Stimulated activated CD4-positive, alpha-beta T cell treated with anti-CD3 and anti-CD28 coated beads, Interleukin-1b, Interleukin-23, amount 100 ng/mL, for 48 hours (primary cell): ENCODE results near the gene FARP1.

Source experiments
- DNase-seq: peaks from one replicate; pipeline ENCODE4 v3.0.0-alpha.2; 2020

Gene FARP1

DNA sequence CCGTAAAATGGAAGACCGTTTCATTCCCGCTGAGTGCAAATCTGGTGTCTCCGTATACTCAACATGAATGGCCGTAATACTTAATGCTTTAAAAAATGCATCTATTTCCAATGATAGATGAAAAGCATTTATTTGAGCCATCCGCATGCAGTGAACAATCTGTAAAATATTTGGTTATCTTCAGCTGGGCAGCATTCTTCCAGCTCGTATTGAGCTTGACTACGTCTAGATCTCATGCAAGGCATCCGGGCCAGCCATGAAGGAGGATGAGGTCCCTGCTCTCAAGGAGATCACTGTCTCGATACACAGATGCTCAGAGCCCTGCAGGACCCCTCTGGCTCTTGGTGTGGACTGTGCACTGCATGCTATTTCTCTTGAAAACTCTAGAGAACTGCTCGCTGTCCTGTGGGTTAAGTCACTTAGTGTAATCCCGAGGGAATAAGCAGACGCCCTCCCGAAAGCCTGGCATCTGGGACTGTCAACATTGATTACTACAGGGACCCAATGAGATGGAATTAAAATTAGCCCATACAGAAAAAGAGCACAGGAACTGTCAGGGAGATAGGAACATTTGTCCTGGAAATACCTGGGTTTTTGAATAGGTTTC, 146.5 kb downstream of the FARP1 start:
- no peak for DNase-seq

DNA sequence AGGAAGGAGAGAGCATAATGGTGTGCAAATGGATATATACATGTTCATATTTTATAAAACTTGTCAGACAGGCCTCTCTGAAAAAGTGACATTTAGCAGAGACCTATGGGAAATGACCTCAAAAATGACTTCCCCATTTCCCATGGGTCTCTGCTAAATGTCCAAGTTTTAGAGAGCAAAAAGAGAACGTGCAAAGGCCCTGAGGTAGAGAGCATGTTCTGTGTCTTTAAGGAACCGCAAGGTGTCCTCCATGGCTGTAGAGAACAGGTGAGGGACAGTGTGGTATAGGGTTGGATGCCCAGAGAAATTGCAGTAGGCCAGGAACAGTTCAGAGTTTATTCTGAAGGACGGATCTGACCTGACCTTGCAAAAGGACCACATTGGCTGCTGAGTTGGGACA, 147.4 kb downstream of the FARP1 start:
- no peak for DNase-seq

DNA sequence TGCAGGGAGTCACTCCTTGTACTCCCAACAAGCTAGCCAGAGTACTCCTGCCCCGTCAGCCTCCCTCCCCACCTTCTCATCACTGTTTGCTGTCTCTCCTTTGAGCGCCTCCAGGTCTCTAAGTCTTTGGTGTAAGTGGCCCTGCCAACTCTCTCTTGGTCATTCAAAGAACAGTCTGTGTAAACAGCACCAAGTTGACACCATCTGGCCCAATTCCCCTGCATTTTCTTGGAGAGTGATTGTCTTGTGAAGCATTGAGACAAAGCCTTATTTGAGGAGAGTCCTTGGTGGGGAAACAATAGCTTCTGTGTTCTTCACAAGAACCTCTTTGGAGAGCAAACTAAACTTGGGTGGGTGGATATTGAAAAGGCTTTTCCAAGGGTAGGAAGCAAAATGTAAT, 148.8 kb downstream of the FARP1 start:
- no peak for DNase-seq

DNA sequence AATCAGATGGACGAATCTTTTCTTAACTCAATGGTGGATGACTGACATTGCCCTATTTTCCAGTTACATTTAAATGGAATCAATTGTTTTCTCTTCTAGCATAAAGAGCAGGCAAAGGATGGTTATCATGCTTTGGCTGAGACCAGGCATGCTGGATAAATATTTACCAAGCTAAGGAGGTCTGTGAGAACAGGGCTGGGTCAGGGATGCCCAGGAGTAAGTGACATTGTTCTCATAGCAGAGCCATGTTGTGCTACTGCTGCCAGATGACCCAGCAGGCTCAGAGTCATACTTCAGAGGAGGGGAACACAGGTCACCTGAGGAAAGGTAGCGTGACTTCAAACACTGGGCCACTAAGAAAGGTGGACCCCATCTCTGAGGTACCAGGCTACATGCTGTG, 150.2 kb downstream of the FARP1 start:
- no peak for DNase-seq

DNA sequence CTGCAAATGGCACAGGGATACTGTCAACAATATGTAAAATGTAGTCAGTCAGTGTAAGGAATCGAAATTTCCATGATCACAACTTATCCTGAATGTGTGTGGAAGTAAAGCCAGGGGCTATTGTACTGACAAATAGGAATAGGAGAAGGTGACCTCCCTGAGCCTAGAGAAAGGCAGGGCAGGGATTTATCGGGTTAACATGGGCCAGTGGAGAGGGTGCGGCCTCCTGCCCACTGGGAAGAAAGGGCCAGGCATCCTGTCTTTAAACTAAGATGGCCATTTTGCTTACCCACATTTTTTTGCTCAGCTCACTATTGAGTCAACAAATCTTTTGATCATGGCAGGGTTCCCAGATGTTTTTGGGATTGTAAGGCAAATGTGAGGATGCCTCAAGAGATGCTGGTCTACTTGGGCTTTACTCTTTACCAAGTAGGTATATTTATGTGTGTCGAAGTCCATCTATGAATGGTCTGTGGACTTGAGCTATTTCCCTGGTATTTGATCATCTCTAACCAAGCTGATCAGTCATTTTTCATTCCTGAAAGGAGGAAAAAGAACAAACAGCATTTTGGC, 150.8 kb downstream of the FARP1 start:
- no peak for DNase-seq

DNA sequence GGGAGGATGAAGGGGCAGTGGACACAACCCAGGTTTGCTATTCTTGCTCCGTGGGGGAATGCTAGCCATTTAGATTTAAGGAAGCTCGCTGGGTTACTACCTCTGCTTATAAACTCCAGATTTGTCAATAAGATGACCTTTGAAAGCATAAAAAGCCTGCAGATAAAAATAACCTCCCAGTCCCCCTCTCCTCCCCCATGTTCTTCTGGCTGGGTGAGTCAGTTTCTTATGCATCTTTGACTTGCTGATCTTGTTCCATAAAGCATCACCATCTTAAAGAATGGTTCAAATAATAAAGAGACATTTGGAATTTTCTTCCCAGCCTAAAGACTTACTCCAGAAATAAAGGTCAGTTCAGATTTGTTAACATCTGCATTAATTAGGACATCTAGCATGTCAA, 152.5 kb downstream of the FARP1 start:
- DNase-seq, result no peak

DNA sequence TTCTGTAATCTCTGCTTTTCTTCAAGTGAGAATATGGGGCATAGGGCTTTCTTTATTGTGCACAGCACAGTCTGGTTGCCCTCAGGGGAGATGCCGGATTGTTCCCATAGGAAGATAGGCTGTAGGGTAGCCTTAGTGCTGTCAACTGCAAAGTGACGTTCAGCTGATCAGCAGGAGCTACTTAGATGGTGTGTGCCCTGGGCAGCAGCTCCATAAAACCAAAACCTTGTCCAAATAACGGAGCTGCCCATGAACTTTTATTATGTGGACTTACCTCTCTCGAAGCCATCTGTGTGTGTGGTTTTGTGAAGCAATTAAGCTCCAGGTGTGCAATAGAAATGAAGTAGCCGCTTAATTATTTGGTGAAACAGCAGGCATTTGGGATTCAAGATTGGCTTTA, 154.2 kb downstream of the FARP1 start:
- no peak for DNase-seq

DNA sequence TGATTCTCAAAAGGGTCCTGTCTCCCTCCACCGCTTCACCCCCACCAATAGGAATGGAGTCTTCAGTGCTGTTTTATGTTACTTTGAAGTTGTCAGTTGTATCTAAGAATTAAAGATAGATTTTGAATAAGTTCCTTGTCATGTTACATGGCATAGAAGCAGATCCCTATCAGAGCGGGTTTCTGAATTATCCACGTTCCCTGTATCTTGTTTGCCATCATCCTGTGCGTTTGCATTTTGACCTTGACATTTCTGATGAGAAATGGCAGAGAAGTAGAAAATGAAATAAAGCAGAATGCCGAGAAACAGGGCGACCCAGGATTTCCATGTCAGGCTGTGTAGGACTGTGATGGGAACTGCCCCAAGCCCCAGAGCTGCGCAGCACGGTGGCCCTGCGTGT, 154.9 kb downstream of the FARP1 start:
- DNase-seq, result no peak

DNA sequence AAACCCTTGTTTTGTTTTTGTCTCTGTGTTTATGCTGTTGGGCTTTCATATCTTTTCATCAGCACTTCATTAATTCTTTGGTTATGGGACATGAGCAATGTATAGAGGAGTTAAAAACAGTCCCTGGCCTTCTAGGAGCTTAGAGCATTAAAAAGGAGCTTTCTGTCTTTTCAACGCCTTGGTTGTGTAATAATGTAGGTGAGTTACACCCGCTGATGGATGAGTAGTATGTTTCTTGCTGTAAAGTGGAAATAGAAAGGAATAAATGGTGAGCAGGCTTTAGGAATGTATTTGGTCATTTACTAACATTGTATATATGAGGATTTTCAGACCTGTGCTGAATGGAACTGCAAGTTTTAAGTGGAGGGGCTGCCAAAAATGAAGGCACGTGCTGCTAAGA, 155.7 kb downstream of the FARP1 start:
- DNase-seq, result no peak

DNA sequence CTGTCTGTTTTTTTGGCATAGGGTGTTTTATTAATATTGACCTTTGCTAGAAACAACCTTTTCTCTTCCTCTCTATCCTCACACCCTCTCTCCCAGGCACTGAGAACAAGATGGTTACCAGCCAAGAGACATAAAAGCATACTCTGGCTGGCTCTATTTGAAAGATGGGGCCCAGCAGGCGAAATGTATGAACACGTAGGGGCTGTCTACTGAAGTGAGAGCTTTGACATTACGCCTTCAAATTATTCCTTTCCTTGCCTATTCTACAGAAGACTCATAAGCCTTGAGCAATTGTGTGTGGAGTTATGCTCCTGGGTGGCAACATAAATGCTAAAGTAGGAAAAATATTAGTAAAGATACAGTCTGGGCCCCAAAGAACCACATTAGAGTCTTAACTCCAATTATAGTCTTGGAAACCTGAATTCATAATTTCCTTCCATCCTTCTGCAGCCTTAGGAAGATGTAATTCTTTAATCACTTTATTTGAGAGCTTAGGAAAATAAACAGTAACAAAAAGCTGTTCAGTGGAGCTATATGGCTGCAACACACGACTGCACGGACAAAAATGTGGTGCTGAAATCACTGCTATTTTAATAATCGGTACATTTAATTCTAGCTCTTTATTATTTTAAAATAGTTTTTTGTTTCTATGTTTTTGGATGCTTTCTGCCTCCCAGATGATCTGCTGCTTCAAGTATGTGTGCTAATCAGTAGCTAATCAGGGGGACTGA, 156.5 kb downstream of the FARP1 start:
- DNase-seq, result no peak

DNA sequence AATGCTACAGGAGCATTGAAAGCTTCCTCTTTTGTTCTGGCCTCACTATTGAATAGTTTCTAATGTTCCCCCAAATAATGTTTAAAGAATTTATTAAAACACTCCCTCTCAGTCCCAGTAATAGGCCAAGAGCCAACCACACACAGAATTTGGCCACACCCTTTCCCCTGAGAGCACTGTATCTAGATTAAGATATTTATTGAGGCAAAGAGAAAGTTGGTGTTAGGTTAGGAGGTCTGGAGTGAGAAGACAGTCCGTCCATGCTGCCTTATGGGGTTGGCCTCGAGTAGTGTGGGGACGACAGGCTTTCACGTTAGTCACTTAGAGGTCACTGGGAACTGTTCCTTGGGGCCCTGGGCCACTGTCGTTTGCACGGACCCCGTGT, 157.1 kb downstream of the FARP1 start:
- DNase-seq, result no peak

DNA sequence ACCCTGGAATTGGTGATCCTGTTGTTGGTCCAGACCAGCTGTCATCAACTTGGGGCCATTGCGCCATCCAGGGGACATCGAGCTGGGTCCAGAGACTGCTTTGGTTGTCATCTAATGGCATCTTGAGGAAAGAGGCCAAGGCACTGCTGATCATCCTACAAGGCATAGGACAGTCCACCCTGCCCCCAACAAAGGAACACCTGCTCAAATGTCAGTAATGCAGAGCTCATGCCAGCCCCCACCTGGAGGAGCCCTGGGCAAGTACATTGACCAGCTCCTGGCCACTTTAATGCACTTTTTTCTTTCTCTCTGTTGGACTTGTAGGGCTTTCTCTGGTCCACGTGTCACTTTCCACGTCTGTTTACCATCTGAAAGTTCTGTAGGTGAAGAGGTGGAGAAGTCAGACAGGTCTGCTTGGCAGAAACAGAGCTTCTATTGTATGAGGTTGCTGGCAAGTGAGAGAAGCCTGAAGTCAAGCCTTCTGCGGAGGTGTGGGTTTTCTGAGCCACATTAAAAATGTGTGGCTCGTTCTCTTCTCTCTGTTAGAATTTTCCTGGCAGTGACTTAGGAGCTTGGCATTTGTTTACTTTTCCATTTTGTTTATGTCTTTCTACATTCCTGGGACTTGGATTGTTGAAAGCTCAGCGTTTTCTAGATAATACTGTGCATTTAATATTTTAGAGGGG, 158.2 kb downstream of the FARP1 start:
- DNase-seq, result no peak

DNA sequence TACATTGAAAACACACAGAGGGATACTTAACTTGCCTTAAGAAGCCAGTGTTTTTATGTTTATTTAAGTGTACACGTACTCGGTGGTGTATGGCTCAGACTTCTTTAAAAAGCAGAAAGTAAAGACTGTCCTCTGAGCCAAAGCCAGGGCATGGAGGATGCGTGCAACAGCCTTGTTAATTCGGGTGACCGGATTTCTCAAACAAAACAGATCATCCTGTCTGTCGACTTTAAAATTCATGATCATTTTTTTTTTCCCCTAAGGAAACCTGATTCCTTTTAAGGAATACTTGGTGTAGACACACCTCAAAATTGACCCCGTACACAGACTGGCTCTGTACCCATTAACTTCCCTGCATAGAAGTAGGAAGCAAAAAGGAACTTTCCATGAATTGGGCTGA, 158.8 kb downstream of the FARP1 start:
- no peak for DNase-seq

DNA sequence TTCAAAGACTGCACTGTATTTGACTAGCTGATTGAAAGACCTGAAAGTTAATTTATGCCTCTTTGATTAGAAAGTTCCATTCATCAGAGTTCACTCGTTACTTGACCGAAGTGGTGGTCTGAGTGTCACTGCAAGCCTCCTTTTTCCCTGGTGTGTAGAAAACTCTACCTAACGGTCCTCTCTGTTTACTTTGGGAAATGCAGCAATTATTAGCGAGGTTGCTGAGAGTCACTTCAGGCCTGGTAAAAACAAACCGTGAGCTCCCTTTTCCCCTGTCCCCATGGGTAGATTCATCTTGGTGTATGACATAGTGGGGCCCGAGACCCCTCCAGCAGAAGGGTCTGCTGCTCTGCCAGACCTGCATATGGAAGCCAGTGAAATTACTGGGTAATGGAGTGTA, 161.0 kb downstream of the FARP1 start:
- no peak for DNase-seq

DNA sequence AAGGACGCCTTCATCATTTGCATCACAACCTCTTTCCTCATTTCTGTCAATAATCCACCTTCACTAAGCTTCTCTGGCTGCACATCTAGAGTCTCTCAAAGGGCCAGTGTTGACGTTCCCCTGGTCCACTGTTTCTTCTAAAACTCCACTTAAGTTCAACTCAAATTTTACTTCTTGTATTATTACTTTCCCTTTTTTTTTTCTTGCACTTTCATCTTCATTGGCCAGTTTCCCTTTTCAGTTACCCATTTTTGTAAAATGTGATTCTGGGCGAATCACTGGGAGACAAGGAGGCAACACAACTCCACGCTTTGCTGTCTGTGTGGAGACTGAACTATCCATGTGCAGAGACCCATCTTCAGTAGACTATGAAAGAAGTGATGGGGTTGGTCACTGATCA, 162.8 kb downstream of the FARP1 start:
- no peak for DNase-seq

DNA sequence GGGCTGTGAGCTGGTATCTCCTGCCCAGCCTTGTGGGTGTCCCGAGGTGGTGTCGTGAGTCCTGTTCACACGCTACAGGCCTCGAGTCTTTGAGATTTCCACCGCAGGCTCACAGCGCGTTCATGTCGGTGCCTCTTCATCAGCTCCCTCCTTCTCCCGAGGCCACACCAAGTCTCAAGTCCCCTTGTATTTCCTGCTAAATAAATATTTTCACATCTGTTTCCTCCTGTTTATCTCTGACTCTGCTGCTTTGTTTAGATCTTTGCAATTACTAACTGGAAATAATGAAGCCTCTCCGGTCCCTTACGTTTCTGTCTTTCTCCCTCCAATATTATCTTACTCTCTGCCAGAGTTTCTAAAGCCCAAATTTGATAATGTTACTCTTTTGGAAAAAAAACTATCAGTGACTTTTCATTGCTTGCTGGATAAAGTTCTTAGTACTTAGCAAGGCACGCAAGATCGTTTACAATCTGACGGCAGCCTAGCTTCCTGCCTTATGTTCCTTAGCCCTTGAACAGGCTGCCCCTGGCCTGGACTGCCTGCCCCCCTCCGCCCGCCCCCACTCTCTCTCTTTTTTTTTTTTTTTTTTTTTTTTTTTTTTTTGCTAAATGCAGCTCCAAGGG, 164.7 kb downstream of the FARP1 start:
- DNase-seq, result no peak

DNA sequence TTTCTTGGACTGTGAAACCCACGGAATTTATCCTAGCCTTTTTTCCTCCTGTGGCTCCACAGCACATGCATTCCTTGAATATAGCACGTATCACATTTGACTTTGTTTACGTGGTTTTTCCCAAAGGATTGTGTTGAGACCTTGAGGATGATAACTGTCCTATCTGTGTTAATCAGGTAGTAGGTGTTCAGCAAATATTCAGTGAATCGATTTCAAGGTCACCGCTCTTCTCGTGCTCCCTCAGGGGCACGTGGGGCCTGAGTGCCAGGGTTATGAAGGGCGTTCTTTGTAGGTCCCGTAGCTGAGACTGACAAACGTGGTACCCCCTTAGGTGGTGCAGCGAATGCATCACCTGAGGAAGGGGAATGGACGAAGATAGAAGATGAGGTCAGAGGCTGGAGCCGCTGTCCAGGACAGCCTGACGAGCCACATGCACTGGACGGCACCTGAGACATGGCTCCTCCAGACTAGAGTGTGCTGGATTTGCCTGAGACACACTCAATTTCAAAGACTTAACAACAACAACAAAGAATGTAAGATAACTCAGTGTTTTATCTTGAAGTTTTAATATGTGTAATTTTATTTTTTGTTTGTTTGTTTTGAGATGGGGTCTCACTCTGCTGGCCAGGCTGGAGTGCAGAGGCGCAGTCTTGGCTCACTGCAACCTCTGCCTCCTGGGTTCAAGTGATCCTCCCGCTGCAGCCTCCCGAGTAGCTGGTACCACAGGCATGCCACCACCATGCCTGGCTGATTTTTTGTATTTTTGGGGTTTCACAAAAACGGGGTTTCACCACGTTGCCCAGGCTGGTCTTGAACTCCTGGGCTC, 165.4 kb downstream of the FARP1 start:
- no peak for DNase-seq

DNA sequence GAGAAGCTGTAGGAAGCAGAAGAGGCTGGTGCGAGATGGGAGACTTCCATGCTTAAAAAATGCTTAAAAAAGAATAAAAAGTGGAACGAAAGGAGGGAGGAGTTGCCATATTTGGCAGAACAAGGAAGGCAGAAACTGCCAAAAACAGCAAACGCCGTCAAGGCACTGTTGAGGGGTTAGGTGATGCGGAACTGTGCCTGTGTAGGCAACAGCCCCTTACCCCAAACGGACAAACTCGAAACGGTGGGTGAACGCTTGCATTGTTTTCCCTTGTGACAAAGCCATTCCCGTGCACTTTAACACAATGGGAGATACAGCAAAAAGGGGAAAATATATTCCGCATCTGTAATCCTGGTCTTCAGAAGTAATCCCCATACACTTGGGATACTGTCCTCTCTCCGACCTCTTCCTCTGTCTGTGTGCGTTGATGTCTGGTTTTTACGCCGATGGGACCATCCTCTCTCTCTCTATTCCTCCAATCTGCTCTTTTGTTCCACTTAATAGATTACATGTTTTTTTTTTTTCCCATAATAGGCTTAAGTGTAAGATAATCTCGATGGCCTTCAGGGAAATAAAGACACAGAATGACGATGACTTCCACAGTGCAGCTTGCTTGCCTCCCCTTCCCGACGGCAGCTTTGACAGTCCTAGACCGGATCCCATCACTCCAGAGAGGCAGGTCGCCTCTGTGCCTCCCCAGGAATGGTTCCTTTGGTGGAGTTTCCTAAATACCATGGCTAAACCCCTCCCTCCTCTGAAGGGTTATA, 166.9 kb downstream of the FARP1 start:
- DNase-seq, result no peak

DNA sequence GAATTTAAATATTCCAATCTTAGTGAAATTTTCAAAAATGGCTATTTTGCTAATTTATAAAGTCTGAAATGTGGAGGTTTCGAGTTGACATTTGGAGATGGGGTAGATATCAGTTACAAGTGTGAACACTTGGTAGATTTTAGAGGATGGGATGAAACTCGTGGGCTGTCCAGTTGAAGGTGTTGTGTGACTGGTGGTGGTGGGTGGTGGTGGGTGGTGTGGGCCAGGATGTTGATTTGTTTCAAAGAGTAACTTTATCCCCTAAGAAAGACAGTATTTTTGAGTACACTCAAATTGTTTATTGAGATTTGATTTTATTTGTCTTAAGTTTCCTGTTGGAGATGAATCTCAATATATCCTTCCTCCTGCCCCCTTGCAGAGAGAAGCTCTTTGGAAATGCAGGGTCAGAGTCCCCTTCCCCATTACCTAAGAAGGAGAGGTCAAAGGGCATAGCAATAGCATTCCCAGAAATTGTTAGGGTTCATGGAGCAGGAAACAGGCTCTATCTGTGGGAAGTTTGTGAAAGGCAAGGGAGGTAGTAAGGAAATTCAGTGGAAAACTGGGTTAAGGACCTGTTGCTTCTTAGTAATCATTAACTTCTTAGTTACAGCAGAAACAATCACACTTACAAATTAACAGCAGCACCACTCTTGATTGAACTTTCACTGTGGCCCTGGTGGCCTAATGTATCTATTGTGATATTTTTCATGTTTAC, 167.7 kb downstream of the FARP1 start:
- no peak for DNase-seq

DNA sequence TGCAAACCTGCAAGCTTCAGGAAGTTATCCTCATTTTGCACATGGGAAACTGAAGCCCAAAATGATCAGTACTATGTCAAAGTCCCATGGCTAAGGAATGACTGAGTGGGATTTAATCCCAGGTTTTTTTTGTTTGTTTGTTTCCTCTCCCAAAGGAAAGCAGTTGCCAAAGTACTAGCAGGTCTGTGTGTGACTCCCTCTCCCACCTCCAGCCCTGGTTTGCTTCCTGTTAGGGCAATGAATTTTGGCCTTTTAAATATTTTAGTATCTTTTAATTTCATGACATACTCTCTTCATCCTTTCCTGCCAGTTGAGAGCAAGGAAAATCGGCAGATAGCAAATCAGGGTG, 168.3 kb downstream of the FARP1 start:
- no peak for DNase-seq

DNA sequence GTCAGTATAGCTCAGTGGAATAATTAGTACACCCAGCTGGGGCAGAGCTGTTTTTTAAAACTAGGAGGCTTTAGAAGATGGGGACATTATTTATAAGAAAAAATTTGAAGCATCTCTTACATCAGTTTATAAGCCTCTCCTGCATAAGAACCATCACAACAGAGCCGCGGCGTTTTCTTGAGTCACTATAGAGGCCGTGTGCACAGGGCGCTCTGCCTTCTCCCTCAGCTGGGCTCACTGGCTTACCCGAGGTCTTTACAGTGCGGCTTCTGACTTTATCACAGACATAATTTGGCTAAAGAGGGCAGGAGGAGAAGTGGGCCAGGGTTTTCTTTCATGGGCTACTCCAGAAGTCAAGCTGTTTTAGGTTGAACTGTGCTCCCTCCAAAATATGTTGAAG, 169.7 kb downstream of the FARP1 start:
- DNase-seq, result no peak
